GM12873 (cell line): ENCODE measurements around the gene SRD5A2.

ENCODE experiments used
- TF ChIP-seq, protein P1 (sequence below): IDR thresholded peaks from 2 replicates; pipeline ENCODE4 v1.5.1; 2012; ENCODE audit warnings: low read depth, mild to moderate bottlenecking, moderate library complexity, low read length, control low read depth; ENCODE audit not compliant: insufficient read depth; ENCODE audit errors: missing control alignments

Gene SRD5A2

DNA sequence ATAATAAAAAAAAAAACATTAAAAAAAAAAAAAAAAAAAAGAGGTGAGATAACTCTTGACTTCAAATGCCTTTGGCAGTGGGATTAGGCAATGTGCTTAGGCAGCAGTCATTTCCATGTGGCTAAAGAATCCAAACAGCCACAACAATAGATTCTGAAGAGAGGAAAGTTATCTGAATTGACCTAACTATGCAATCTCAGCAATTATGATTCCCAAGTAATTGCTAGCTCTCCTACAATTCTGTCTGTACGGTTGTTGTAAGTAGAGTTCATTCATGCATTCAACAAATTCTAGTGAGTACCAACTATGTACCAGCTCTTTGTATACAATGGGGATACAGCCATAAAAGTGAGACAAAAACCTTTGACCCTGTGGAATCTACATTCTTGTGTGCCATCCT is 3.6 kb downstream of the SRD5A2 start:
- TF ChIP-seq, protein P1, sequence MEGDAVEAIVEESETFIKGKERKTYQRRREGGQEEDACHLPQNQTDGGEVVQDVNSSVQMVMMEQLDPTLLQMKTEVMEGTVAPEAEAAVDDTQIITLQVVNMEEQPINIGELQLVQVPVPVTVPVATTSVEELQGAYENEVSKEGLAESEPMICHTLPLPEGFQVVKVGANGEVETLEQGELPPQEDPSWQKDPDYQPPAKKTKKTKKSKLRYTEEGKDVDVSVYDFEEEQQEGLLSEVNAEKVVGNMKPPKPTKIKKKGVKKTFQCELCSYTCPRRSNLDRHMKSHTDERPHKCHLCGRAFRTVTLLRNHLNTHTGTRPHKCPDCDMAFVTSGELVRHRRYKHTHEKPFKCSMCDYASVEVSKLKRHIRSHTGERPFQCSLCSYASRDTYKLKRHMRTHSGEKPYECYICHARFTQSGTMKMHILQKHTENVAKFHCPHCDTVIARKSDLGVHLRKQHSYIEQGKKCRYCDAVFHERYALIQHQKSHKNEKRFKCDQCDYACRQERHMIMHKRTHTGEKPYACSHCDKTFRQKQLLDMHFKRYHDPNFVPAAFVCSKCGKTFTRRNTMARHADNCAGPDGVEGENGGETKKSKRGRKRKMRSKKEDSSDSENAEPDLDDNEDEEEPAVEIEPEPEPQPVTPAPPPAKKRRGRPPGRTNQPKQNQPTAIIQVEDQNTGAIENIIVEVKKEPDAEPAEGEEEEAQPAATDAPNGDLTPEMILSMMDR, result no peak

- TF ChIP-seq, protein P1, result no peak
Measured at GRCh38 chr2:31568585-31569201, 12.0 kb downstream of the SRD5A2 start.

GRCh38 chr2:31567679-31568078 is 13.1 kb downstream of the SRD5A2 start:
- TF ChIP-seq, protein P1, result no peak

DNA sequence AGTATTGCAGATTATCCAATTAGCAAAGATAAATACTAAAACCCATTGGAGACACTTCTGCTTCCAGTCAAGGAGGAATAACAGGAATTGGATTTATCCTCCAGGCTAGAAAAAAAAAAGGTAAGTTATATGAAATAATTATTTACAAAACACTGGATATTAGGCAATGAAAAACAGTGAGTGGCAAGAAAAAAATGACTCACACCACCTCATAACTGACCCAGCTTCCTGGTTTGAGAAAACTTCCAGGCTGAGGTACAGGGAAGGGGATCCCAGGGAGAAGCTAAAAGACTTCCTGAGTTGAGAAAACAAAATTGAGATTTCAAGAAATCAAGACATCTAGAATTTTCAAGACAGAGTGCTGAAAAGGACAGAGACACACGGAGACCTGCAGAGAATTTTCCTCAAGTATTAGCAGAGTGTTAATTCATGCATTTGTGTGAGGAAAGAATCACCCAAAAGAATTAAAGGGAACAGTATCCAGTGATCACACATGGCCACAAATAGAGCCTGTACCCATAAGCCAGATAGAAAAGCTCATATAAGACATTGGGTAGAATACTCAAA is 17.4 kb downstream of the SRD5A2 start:
- TF ChIP-seq, protein P1, result no peak

GRCh38 chr2:31561823-31562222 is 18.9 kb downstream of the SRD5A2 start:
- TF ChIP-seq, protein P1, result no peak

- TF ChIP-seq, protein P1, result no peak
Measured at GRCh38 chr2:31558401-31559295, 22.1 kb downstream of the SRD5A2 start.

- TF ChIP-seq, protein P1, result no peak
Measured at GRCh38 chr2:31556940-31557339, 23.8 kb downstream of the SRD5A2 start.
